Stimulated activated CD8-positive, alpha-beta memory T cell treated with anti-CD3 and anti-CD28 coated beads, Interleukin-2, amount 100 ng/mL, for 1 hour (primary cell): ENCODE measurements around the gene ATP2B3.

ENCODE experiments used
- DNase-seq, 2 donors: peaks; one replicate each; pipeline ENCODE4 v3.0.0-alpha.2; 2020; ENCODE audit warnings: low read depth in 2 of 2

The ATP2B3 gene

DNA sequence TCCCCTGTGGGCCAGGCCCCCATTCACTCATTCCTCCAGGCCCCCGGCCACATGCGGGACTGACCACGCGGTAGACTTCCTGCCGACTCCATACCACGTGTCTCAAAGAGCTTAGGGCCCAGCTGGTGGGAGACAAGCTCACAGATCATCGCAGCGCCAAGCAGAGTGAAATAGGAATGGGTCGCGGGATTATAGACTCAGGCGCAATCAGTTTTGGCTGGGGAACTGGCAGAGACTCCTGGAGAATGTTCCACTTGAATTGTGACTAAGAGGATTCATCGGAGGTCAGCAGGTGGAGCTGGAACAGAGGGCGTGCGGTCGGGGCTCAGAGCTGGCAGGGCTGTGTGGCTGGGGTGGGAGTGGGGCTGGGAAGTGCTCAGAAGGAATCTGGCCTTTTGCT lies 15.6 kb downstream of the ATP2B3 start:
- no peak for DNase-seq

DNA sequence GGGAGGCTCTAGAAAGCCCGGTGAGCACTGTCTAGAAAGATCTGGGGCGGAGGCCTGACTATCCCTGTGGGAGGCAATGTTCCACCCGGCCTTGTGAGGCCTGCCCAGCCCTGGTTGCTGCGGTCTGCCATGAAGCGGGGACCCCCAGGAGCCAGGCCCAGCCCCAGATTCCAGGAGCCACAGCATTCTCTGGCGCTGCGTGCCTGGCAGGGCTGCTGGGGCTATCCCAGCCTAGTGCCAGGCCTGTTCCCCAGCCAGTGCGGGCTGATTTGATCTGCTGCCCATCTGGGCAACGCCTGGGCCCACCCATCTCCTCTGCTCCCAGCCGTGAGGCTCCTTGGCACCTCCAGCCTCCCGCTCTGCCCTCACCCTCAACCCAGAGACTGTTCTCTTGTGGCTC lies 19.6 kb downstream of the ATP2B3 start:
- DNase-seq, result no peak

GRCh38 chrX:153537526-153538295 lies 20.3 kb downstream of the ATP2B3 start:
- no peak for DNase-seq

- DNase-seq, result no peak
These were observed 21.0 kb downstream of the ATP2B3 start for GRCh38 chrX:153538424-153538823.

- DNase-seq, result peak; percentile 21 to 22
These were observed 21.9 kb downstream of the ATP2B3 start for GRCh38 chrX:153539171-153539978.

DNA sequence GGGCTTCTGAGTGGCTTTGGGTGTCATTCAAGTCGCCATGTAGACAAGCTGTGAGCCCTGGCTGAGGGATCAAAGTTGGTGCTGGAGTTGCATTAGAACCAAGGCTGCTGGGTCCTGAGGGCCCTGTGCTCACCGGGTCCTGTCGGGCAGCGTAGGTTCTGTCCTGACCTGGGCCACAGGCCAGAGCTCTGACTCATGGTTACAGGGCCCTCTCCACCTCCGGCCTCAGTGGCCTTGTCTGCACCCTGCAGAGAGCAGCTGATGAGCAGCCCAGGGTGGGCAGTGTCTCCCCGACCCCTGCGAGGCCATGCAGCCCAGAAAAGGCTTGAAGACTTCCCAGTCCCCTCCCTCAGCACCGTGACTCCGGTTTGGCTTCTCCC lies 22.5 kb downstream of the ATP2B3 start:
- no peak for DNase-seq

DNA sequence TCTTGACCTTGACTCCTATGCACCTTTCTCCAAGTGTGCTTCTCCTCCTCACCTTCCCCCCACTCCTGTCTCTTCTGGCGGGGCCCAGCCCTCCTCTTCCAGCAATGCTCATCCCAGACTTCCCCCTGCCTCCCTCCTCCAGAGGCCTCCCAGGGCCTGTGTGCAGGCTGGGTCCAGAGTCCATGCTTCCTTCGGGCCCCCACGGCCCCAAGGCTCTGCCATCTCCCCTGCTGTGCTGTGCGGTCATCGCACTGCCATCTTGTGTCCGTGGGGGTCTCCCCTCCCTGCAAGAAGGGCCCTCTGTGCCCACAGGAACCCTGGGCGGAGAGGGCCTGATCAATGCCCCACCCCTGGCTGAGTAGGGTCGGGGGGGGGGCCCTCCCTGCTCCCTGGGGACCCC lies 27.3 kb downstream of the ATP2B3 start:
- DNase-seq, result no peak

- DNase-seq, result no peak
These were observed 28.9 kb downstream of the ATP2B3 start for GRCh38 chrX:153546386-153546785.

- DNase-seq, result no peak
These were observed 29.8 kb downstream of the ATP2B3 start for GRCh38 chrX:153547195-153547594.

GRCh38 chrX:153549231-153549630 lies 31.8 kb downstream of the ATP2B3 start:
- no peak for DNase-seq

GRCh38 chrX:153549807-153550206 lies 32.4 kb downstream of the ATP2B3 start:
- DNase-seq, result no peak

- DNase-seq, result no peak
These were observed 33.7 kb downstream of the ATP2B3 start for GRCh38 chrX:153551135-153551534.

- DNase-seq, result peak; percentile 6 to 19
These were observed 37.2 kb downstream of the ATP2B3 start for GRCh38 chrX:153554519-153555167.

DNA sequence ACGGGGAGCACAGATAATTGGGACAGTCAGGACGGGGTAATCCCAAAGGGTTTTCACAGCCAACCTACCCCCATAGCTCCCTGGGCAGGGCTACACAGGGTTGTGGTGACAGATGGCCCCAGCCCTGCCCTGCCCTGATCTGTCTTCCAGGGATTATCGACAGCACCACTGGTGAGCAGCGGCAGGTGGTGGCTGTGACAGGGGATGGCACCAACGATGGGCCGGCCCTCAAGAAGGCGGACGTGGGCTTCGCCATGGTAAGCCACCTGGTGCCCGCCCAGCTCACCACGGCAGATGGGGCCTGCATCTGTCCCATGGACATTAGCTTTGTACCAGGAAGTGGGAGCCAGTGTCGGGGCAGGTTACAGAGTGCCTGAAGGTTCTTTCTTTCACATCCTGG lies 39.3 kb downstream of the ATP2B3 start:
- no peak for DNase-seq

- no peak for DNase-seq
These were observed 40.3 kb downstream of the ATP2B3 start for GRCh38 chrX:153557618-153558355.

GRCh38 chrX:153560000-153560399 lies 42.6 kb downstream of the ATP2B3 start:
- no peak for DNase-seq

- DNase-seq, result no peak
These were observed 43.0 kb downstream of the ATP2B3 start for GRCh38 chrX:153560466-153560865.

- no peak for DNase-seq
These were observed 43.9 kb downstream of the ATP2B3 start for GRCh38 chrX:153561337-153561736.

DNA sequence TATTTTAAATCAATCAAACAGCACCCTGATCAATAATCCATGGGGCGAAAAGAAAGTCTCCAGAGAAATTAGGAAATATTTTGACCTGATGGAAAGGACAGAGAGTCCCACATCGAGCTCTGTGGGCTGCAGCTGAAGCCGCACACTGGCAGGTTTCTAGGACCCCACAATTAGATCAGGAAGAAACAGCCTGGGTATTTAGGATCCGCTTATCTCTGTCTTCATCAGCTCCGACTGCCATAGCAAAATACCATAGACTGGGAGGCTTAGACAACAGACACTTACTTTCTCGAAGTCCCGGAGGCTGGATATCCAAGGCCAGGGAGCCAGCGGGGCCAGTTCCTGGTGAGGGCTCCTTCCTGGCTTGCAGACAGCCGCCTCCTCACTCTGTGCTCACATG lies 45.1 kb downstream of the ATP2B3 start:
- no peak for DNase-seq

GRCh38 chrX:153564047-153564606 lies 46.7 kb downstream of the ATP2B3 start:
- no peak for DNase-seq

GRCh38 chrX:153565996-153566580 lies 48.6 kb downstream of the ATP2B3 start:
- no peak for DNase-seq
